K562 (cell line): ENCODE results near the gene ADAM15. TPM values are rescaled to one million over a fixed set of nuclear protein-coding genes. Genes with fewer than 3 reads are reported as not detected.

Source experiments
- C11orf30 ChIP-seq: fragments of 450-650 bp; IDR thresholded peaks from 2 replicates; pipeline ENCODE4 v1.6.1; 2016; ENCODE audit warnings: low read depth, mild to moderate bottlenecking
- HDAC2 ChIP-seq: fragments of 450-650 bp; IDR thresholded peaks from 2 replicates; pipeline ENCODE4 v1.6.1; 2016; ENCODE audit warnings: mild to moderate bottlenecking
- KLF16 ChIP-seq: IDR thresholded peaks from 2 replicates; pipeline ENCODE4 v1.6.1; 2016; ENCODE audit warnings: antibody characterized with exemption
- MYBL2 ChIP-seq, 2 experiments: fragments of 450-650 bp in 1 of 2; sonication (generic) in 1 of 2; formaldehyde crosslinking in 1 of 2; IDR thresholded peaks; 2 replicates each; pipeline versions ENCODE4 v1.6.1 to v1.8.1; 2017 to 2022; ENCODE audit warnings: borderline replicate concordance in 1 of 2, inconsistent platforms in 1 of 2, low read depth in 1 of 2, mild to moderate bottlenecking in 1 of 2, missing genetic modification reagents in 1 of 2, moderate library complexity in 1 of 2
- RCOR1 ChIP-seq, 2 experiments: IDR thresholded peaks; 2 replicates each; pipeline ENCODE4 v1.6.1; 2012; ENCODE audit warnings: low read depth in 2 of 2, low read length in 2 of 2, borderline replicate concordance in 1 of 2, improper control_type of control experiment in 1 of 2
- SAFB ChIP-seq: fragments of 200-400 bp; formaldehyde crosslinking; IDR thresholded peaks from 2 replicates; pipeline ENCODE4 v1.6.1; 2017; ENCODE audit warnings: low read depth, low read length, borderline replicate concordance
- TFAP4 ChIP-seq: sonication (generic); formaldehyde crosslinking; IDR thresholded peaks from 2 replicates; pipeline ENCODE4 v1.8.0; 2022; ENCODE audit warnings: missing genetic modification reagents, mild to moderate bottlenecking, moderate library complexity, borderline replicate concordance
- ZNF318 ChIP-seq, 2 experiments: fragments of 450-650 bp; IDR thresholded peaks; 2 replicates each; pipeline ENCODE4 v1.6.1; 2016; ENCODE audit warnings: mild to moderate bottlenecking in 2 of 2, borderline replicate concordance in 1 of 2, low read depth in 1 of 2, moderate library complexity in 1 of 2
- ZNF589 ChIP-seq: fragments of 200-800 bp; sonication (Bioruptor generic); IDR thresholded peaks from 2 replicates; pipeline ENCODE4 v1.6.1; 2016; ENCODE audit warnings: low read depth, missing genetic modification characterization, missing compliant biosample characterization
- polyA plus RNA-seq, 8 experiments: library from polyadenylated mRNA; depleted of rRNA in 4 of 8; stranded (reverse) in 5 of 8; unstranded in 3 of 8; fragments of >200 nt; fragmentation: Nextera tagmentation in 2 of 8; fragmentation: Illumina TruSeq in 1 of 8; extraction: Ambion mirVana in 2 of 8; extraction: Trizol in 1 of 8; gene quantifications; 2 replicates each; pipeline versions ENCODE4 v1.2.1 to v1.2.3, GENCODE V29; 2011 to 2014; ENCODE audit warnings: inconsistent platforms in 1 of 8, missing spikeins in 1 of 8
- total RNA-seq, 7 experiments: library from RNA; depleted of rRNA in 6 of 7; stranded (reverse); fragments of >200 nt in 6 of 7; fragmentation: Illumina TruSeq in 2 of 7; extraction: Trizol in 2 of 7; gene quantifications; 2 replicates each; pipeline versions ENCODE4 v1.2.1 to v1.2.3, GENCODE V29; 2011 to 2021; ENCODE audit warnings: low replicate concordance in 1 of 7
- TF ChIP-seq, protein P1 (sequence below): fragments of 250-450 bp; sonication (Bioruptor Pico); IDR thresholded peaks from 2 replicates; pipeline ENCODE4 v1.5.0; 2020; ENCODE audit warnings: mild to moderate bottlenecking, borderline replicate concordance
- TF ChIP-seq, protein P2 (sequence below): fragments of 150-350 bp; conservative IDR thresholded peaks from 2 replicates; pipeline ENCODE4 v1.6.1; 2014; ENCODE audit warnings: low read length

ADAM15 gene
- total and polyA plus RNA-seq, 9 of the 15 experiments (the other 6 are each of a cell fraction or from before 2014, with no cell fraction given), result 0.69 to 72.3 (median 32.8) TPM

DNA sequence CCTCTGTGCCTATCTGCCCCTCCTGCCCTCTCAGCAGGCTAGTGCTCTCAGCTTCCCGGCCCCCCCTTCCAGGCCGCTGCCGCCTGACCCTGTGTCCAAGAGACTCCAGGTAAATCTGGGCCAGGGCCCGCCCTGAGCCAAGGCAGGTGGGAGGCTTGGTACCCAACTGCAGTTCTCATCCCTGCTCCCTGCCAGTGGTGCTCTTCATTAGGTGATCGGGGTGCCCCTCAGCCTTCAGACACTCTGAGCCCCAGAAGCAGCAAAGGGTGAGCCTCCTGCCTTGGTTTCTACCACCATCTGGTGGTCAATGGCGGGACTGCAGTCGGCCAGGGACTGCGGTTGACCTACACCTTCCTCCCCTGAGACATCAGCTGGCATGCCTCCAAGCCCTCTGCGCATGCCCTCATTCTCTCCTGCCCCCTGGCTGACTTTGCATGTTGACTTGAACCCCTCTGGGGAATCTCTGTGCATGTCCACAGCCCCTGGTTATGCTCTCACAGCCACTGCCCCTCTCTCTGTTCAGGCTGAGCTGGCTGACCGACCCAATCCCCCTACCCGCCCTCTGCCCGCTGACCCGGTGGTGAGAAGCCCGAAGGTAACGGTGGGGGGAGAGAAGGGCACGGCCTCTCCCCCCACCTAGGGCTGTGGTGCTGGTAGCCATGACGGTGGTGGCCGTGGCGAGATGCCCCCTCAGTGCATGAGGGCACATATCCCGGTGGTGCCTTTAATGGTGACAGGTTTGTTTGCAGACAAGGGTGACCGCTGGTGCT, 10.4 kb downstream of the ADAM15 start (continued):
- TF ChIP-seq ZNF318 (IDR thresholded peaks at IDR 0.05; ENCODE audit: borderline replicate concordance in 1 of 2, low read depth in 1 of 2), result no peak
- TF ChIP-seq KLF16, result no peak
- TF ChIP-seq HDAC2, result no peak
- peak; percentile 90 for TF ChIP-seq TFAP4
- TF ChIP-seq C11orf30, result no peak
- TF ChIP-seq, protein P1, sequence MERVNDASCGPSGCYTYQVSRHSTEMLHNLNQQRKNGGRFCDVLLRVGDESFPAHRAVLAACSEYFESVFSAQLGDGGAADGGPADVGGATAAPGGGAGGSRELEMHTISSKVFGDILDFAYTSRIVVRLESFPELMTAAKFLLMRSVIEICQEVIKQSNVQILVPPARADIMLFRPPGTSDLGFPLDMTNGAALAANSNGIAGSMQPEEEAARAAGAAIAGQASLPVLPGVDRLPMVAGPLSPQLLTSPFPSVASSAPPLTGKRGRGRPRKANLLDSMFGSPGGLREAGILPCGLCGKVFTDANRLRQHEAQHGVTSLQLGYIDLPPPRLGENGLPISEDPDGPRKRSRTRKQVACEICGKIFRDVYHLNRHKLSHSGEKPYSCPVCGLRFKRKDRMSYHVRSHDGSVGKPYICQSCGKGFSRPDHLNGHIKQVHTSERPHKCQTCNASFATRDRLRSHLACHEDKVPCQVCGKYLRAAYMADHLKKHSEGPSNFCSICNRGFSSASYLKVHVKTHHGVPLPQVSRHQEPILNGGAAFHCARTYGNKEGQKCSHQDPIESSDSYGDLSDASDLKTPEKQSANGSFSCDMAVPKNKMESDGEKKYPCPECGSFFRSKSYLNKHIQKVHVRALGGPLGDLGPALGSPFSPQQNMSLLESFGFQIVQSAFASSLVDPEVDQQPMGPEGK, result no peak
- TF ChIP-seq RCOR1 (IDR thresholded peaks at IDR 0.05; ENCODE audit: borderline replicate concordance in 1 of 2, low read depth in 2 of 2, low read length in 2 of 2), result peak in 1 of 2 experiments; percentile 64; a peak in 1 of 4 replicates
- no peak for TF ChIP-seq MYBL2 (IDR thresholded peaks at IDR 0.05; ENCODE audit: low read depth)
- TF ChIP-seq MYBL2 (CRISPR knock-in tag; IDR thresholded peaks at IDR 0.05; ENCODE audit: borderline replicate concordance), result no peak
- TF ChIP-seq, protein P2, sequence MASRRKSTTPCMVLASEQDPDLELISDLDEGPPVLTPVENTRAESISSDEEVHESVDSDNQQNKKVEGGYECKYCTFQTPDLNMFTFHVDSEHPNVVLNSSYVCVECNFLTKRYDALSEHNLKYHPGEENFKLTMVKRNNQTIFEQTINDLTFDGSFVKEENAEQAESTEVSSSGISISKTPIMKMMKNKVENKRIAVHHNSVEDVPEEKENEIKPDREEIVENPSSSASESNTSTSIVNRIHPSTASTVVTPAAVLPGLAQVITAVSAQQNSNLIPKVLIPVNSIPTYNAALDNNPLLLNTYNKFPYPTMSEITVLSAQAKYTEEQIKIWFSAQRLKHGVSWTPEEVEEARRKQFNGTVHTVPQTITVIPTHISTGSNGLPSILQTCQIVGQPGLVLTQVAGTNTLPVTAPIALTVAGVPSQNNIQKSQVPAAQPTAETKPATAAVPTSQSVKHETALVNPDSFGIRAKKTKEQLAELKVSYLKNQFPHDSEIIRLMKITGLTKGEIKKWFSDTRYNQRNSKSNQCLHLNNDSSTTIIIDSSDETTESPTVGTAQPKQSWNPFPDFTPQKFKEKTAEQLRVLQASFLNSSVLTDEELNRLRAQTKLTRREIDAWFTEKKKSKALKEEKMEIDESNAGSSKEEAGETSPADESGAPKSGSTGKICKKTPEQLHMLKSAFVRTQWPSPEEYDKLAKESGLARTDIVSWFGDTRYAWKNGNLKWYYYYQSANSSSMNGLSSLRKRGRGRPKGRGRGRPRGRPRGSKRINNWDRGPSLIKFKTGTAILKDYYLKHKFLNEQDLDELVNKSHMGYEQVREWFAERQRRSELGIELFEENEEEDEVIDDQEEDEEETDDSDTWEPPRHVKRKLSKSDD, result no peak
- no peak for TF ChIP-seq SAFB
- no peak for TF ChIP-seq ZNF589 (CRISPR knock-in tag)
